Stomach (tissue), 4 donors: Measurements from ENCODE around the gene DOC2A.

Experiments used
- EP300 ChIP-seq: sonication (generic); formaldehyde crosslinking; IDR thresholded peaks from one replicate; pipeline ENCODE4 v1.6.1; 2017; ENCODE audit warnings: antibody characterized with exemption
- POLR2A ChIP-seq, 4 donors: fragments of 450-650 bp; IDR thresholded peaks; one replicate each; pipeline ENCODE4 v1.6.1; 2016; ENCODE audit warnings: antibody characterized with exemption in 4 of 4, control low read depth in 2 of 4, mild to moderate bottlenecking in 1 of 4, moderate library complexity in 1 of 4

DNA sequence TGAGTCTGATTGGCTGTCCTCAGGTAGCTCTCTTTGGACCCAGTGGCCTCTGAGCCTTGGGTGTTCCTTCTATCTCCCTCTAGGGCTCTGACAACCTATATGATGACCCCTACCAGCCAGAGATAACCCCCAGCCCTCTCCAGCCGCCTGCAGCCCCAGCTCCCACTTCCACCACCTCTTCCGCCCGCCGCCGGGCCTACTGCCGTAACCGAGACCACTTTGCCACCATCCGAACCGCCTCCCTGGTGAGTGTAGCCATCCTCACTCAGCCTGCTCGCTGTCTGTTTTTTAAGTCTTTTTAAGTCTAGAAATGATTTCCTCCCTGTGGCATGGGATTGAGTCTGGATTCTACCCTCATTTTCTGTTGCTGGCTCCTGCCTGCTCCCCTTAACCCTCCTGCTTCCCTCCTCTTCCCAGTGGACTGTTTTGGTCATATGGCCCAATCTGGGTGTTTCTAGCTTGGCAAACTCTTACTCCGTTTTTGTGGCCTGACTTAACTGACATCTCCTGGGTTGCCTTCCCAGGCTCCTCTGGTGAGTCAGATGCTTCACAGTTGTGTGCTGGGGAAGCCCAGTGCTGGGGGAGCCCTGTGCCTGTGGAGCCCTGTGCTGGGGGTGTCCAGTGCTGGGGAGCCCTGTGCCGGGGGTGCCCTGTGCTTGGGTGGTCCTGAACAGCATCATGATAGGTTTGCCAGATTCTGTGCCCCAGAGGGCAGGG lies 27.2 kb downstream of the DOC2A start:
- no peak for TF ChIP-seq POLR2A (IDR thresholded peaks at IDR 0.05)
- no peak for TF ChIP-seq EP300
